Natural killer cell (primary cell): ENCODE results near the gene GPHA2. TPM values are rescaled to one million over a fixed set of nuclear protein-coding genes. Genes with fewer than 3 reads are reported as not detected.

ENCODE experiments used
- ATAC-seq, 3 donors: fragments of 150-1000 bp in 2 of 3; fragments of 200-7000 bp in 1 of 3; cut with Tn5 transposase; 1 replicate in 1 of 3; 2 replicates in 2 of 3; pipeline ENCODE4 v1.10.0; 2021; ENCODE audit warnings: mild to moderate bottlenecking in 2 of 3, moderate library complexity in 2 of 3
- DNase-seq, 2 donors: peaks; one replicate each; pipeline versions ENCODE4 v3.0.0 to v3.0.0-alpha.2; 2013 to 2021; ENCODE audit warnings: mixed read lengths in 1 of 2
- H3K27ac ChIP-seq: one replicate; pipeline ENCODE4 v1.5.1; 2013; ENCODE audit warnings: mild to moderate bottlenecking, low read length
- H3K27me3 ChIP-seq: one replicate; pipeline ENCODE4 v1.6.1; 2013; ENCODE audit warnings: low read length; ENCODE audit not compliant: control insufficient read depth, insufficient read depth
- H3K36me3 ChIP-seq: one replicate; pipeline ENCODE4 v1.6.1; 2013; ENCODE audit warnings: low read length; ENCODE audit not compliant: control insufficient read depth, insufficient read depth
- H3K4me1 ChIP-seq: one replicate; pipeline ENCODE4 v1.6.1; 2013; ENCODE audit warnings: low read length; ENCODE audit not compliant: control insufficient read depth, insufficient read depth
- H3K4me3 ChIP-seq: one replicate; pipeline ENCODE4 v1.5.1; 2013; ENCODE audit warnings: low read length
- H3K9me3 ChIP-seq: one replicate; pipeline ENCODE4 v1.6.1; 2013; ENCODE audit warnings: low read length; ENCODE audit not compliant: control insufficient read depth, insufficient read depth
- H3K27ac Mint-ChIP-seq, 2 donors: one replicate each; pipeline ENCODE4 v1.8.0; 2022; ENCODE audit warnings: mild to moderate bottlenecking in 2 of 2, mixed read lengths in 2 of 2, moderate library complexity in 1 of 2
- H3K27me3 Mint-ChIP-seq, 2 donors: one replicate each; pipeline ENCODE4 v1.8.0; 2022; ENCODE audit warnings: low read depth in 2 of 2, mixed read lengths in 2 of 2
- H3K36me3 Mint-ChIP-seq: one replicate; pipeline ENCODE4 v1.8.0; 2022; ENCODE audit warnings: mixed read lengths
- H3K4me1 Mint-ChIP-seq, 2 donors: one replicate each; pipeline ENCODE4 v1.8.0; 2022; ENCODE audit warnings: mixed read lengths in 2 of 2
- H3K4me3 Mint-ChIP-seq: one replicate; pipeline ENCODE4 v1.8.0; 2022; ENCODE audit warnings: mild to moderate bottlenecking, moderate library complexity, mixed read lengths
- H3K9me3 Mint-ChIP-seq, 2 donors: one replicate each; pipeline ENCODE4 v1.8.0; 2022; ENCODE audit warnings: mixed read lengths in 2 of 2
- CTCF ChIP-seq: fragments of 200-600 bp; IDR thresholded peaks from one replicate; pipeline ENCODE4 v1.8.0; 2022; ENCODE audit warnings: antibody characterized with exemption
- WGBS: methylation state at CpG from one replicate; pipeline ENCODE4 v1.1.7; 2013; ENCODE audit warnings: missing lambda C conversion rate; ENCODE audit not compliant: insufficient coverage; 5-methylcytosine and 5-hydroxymethylcytosine counted together
- intact Hi-C: fragments of 100-400 bp; cut with micrococcal nuclease; formaldehyde crosslinking; loops from one replicate; pipeline ENCODE4 v1.14.2; 2022
- total RNA-seq, 4 donors: library from RNA; stranded (reverse); fragments of 120-200 nt in 1 of 4; gene quantifications; one replicate each; pipeline versions ENCODE4 v1.2.3 to v1.2.4, GENCODE V29; 2013 to 2022

Gene GPHA2
- total RNA-seq, 3 donors from 2014 or later (not counting 1 experiment from before 2014, with no cell fraction given): not detected

DNA sequence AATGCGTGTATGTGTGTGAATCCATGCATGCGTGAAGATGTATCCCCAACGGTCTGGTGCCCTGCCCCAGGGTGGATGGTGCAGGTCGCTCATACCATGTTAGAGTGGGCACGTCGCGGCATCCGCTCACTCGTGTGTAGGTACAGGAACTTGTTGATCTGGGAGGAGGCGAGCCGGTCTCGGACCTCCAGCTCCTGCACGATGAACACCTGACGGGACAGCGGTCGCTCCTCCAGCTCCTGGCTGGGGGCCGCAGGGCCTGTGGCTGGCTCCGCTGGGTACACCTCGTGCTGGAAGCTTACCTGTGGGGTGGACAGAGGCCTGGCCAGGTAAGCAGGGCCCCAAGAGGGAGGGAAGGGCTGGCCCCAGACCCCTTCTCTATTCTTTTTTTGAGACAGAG is 37.2 kb downstream of the GPHA2 start:
- H3K36me3 ChIP-seq: peaks cover 48% of the 10 kb centered on the region
- DNase-seq: no peak
- H3K9me3 Mint-ChIP-seq: no peaks in the 10 kb centered on the region
- H3K4me1 Mint-ChIP-seq: peaks cover 0 to 12% of the 10 kb centered on the region in 2 donors
- H3K27ac ChIP-seq: no peak overlapping the region
- intact Hi-C loops: no loop called here
- H3K36me3 Mint-ChIP-seq: no peaks in the 10 kb centered on the region
- no peaks in the 10 kb centered on the region for H3K9me3 ChIP-seq
- WGBS: 96% methylated on average over 19 of the region's 19 CpGs
- no peak for ATAC-seq
- H3K27me3 ChIP-seq: no peaks in the 10 kb centered on the region
- peak overlapping the region in 1 of 2 donors; percentile 65 for H3K27ac Mint-ChIP-seq
- H3K27me3 Mint-ChIP-seq: no peaks in the 10 kb centered on the region
- H3K4me3 Mint-ChIP-seq: no peak overlapping the region
- H3K4me3 ChIP-seq: no peak overlapping the region
- peaks cover 15% of the 10 kb centered on the region for H3K4me1 ChIP-seq
- TF ChIP-seq CTCF: no peak

DNA sequence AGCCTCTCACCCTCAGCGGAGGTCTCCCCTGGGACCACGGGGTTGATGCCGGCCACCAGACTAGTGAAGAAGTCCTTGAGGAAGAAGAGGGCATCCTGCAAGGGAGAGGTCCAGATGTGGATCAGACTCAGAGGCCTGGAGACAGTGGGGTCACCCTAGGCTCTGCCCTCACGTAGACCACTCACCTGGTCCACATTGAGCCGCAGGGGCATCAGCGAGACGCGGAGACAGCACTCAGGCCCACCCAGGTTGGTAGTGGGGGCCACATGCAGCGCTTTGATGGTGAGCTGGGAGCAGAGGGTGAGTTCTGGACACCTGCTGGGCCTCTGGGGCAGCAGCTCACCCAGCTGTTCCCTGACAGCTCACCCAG is 37.6 kb downstream of the GPHA2 start:
- WGBS: 95% methylated on average over 9 of the region's 9 CpGs
- no peak for ATAC-seq
- no peak for DNase-seq
- Mint-ChIP-seq H3K36me3 (no peaks in the 10 kb centered on the region), H3K27me3 (no peaks in the 10 kb centered on the region), H3K9me3 (no peaks in the 10 kb centered on the region), H3K27ac (no peak overlapping the region), H3K4me3 (no peak overlapping the region), H3K4me1 (peaks cover 0 to 12% of the 10 kb centered on the region in 2 donors)
- H3K4me1 ChIP-seq: peaks cover 17% of the 10 kb centered on the region
- H3K9me3 ChIP-seq: no peaks in the 10 kb centered on the region
- intact Hi-C loops: no loop called here
- no peak for TF ChIP-seq CTCF
- H3K36me3 ChIP-seq: peaks cover 45% of the 10 kb centered on the region
- no peaks in the 10 kb centered on the region for H3K27me3 ChIP-seq
- H3K4me3 ChIP-seq: no peak overlapping the region
- H3K27ac ChIP-seq: no peak overlapping the region

DNA sequence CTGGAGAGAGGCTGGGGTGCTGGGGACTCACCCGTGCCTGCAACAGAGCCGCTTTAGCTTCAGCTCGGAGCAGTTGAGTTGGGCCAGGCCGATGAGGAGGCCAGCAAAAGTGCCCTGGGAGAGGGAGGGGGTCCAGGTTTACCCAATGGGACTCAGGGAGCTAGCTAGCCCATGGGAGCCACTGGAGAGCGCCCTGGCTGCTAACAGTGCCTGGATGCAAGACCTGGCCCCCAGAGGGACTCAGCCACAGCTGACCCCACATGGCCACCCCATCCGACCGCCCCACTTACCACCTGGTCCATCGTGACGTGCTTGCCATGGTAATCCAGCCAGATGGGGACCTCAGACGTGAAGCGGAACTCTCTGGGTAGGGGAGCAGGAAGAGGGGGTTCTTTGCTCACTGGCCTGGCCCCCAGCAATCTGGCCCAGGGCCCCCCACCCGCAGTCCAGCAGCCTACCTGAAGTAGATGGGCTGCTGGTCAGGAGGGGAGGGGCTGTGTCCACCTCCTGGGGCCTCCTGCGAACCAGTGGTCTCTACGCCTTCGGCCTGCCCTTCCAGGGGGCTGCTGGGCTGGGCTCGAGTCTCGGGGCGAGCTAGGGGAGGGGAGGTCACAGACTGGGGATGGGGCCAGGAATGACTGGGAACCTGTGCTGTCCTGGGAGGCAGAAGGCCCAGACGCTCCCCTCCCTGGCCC is 38.2 kb downstream of the GPHA2 start:
- H3K27me3 Mint-ChIP-seq: no peaks in the 10 kb centered on the region
- Histone ChIP-seq H3K27ac (no peak overlapping the region), H3K9me3 (no peaks in the 10 kb centered on the region), H3K4me3 (no peak overlapping the region), H3K4me1 (peaks cover 20% of the 10 kb centered on the region), H3K27me3 (no peaks in the 10 kb centered on the region), H3K36me3 (peaks cover 42% of the 10 kb centered on the region)
- H3K9me3 Mint-ChIP-seq: no peaks in the 10 kb centered on the region
- H3K36me3 Mint-ChIP-seq: no peaks in the 10 kb centered on the region
- no peak for TF ChIP-seq CTCF
- peak overlapping the region; percentile 9 to 60 for H3K27ac Mint-ChIP-seq
- intact Hi-C loops: no loop called here
- no peak overlapping the region for H3K4me3 Mint-ChIP-seq
- WGBS: 98% methylated on average over 19 of the region's 19 CpGs
- no peak for ATAC-seq
- H3K4me1 Mint-ChIP-seq: peaks cover 0 to 12% of the 10 kb centered on the region in 2 donors
- no peak for DNase-seq

DNA sequence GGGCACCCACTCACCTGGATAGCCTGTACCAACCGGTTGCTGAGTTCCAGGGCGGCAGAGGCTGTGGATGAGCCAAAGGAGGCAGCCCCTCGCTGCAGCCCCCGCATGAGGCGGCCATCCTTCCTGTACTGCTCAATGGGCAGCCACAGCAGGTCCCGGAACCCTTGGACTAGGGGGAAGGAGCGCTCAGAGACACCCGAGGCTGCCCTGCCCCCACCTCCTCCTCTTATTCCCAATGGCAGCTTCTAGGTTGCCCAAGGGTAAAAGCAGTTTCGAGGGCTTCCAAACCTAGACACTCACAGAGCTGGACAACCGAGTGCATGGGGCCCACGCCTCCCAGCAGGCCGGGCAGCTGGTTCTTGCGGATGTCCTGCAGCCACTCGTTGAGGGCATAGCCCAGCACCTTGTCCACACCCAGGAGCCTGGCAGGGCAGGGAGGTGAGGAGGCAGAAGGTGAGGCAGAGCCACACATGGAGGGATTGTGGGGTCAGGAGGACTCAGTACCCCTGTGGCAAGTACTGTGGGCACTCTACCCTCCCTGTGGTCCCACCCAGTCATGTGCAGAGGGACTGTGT is 39.2 kb downstream of the GPHA2 start:
- DNase-seq (no peak), ATAC-seq (no peak)
- TF ChIP-seq CTCF: no peak
- Histone ChIP-seq H3K27ac (no peak overlapping the region), H3K27me3 (no peaks in the 10 kb centered on the region), H3K36me3 (peaks cover 35% of the 10 kb centered on the region), H3K9me3 (no peaks in the 10 kb centered on the region), H3K4me3 (no peak overlapping the region), H3K4me1 (peaks cover 20% of the 10 kb centered on the region)
- H3K4me3 Mint-ChIP-seq: no peak overlapping the region
- peaks cover 0 to 12% of the 10 kb centered on the region in 2 donors for H3K4me1 Mint-ChIP-seq
- H3K27me3 Mint-ChIP-seq: no peaks in the 10 kb centered on the region
- no peaks in the 10 kb centered on the region for H3K9me3 Mint-ChIP-seq
- H3K36me3 Mint-ChIP-seq: no peaks in the 10 kb centered on the region
- intact Hi-C loops: no loop called here
- H3K27ac Mint-ChIP-seq: peak overlapping the region; percentile 63 to 76
- WGBS: 92% methylated on average over 14 of the region's 14 CpGs
